ENCODE measurements around the gene LBHD1.
"Not testable (repeated sequence)": the region's sequence is repeated elsewhere in the genome, so short reads cannot be mapped to it uniquely, and the experiment has no call there.

Gene LBHD1

GRCh38 chr11:62671608-62672389 is at the start of gene LBHD1, which contains the start of gene UQCC3:
Gene LBHD1, minus strand, starts transcription at chr11:62672267. Its CDS starts 2,236 bp downstream, at chr11:62670031.
Gene UQCC3, plus strand, starts transcription at chr11:62671673. Its CDS starts 73 bp downstream, at chr11:62671746.
- DNase-seq: peak; percentile 86

- DNase-seq: no peak
Measured at GRCh38 chr11:62719302-62719978, 47.4 kb upstream of the LBHD1 start.

GRCh38 chr11:62716816-62717215 is 44.7 kb upstream of the LBHD1 start:
- DNase-seq: no peak

- DNase-seq: no peak
Measured at GRCh38 chr11:62716206-62716605, 44.1 kb upstream of the LBHD1 start.

GRCh38 chr11:62715150-62716130 is 43.4 kb upstream of the LBHD1 start:
- DNase-seq: no peak

- no peak for DNase-seq
Measured at GRCh38 chr11:62713343-62713742, 41.3 kb upstream of the LBHD1 start.

- DNase-seq: no peak
Measured at GRCh38 chr11:62712861-62713260, 40.8 kb upstream of the LBHD1 start.

GRCh38 chr11:62712276-62712812 is 40.3 kb upstream of the LBHD1 start:
- DNase-seq: no peak

GRCh38 chr11:62710001-62710345 is 37.9 kb upstream of the LBHD1 start:
- no peak for DNase-seq

- peak; percentile 99 for DNase-seq
Measured at GRCh38 chr11:62709247-62710000, 37.4 kb upstream of the LBHD1 start.

- peak; percentile 75 for DNase-seq
Measured at GRCh38 chr11:62708793-62709192, 36.7 kb upstream of the LBHD1 start.

GRCh38 chr11:62708392-62708791 is 36.3 kb upstream of the LBHD1 start:
- DNase-seq: no peak

- no peak for DNase-seq
Measured at GRCh38 chr11:62707277-62707861, 35.3 kb upstream of the LBHD1 start, which contains the start of the genes BSCL2 and GNG3. Gene BSCL2, minus strand, starts transcription at chr11:62707424. Its CDS starts 229 bp downstream, at chr11:62707195. Gene GNG3, plus strand, starts transcription at chr11:62707676. Its CDS starts 620 bp downstream, at chr11:62708296.

- DNase-seq: no peak
Measured at GRCh38 chr11:62706850-62707247, 34.8 kb upstream of the LBHD1 start.

- peak; percentile 98 for DNase-seq
Measured at GRCh38 chr11:62705880-62706849, 34.1 kb upstream of the LBHD1 start.

- peak; percentile 55 for DNase-seq
Measured at GRCh38 chr11:62705413-62705812, 33.3 kb upstream of the LBHD1 start.

- not testable (repeated sequence) for DNase-seq
Measured at GRCh38 chr11:62703921-62704320, 31.9 kb upstream of the LBHD1 start.

- DNase-seq: no peak
Measured at GRCh38 chr11:62702246-62702645, 30.2 kb upstream of the LBHD1 start.

GRCh38 chr11:62694455-62695167 is 22.5 kb upstream of the LBHD1 start:
- peak; percentile 57 for DNase-seq
